NCI-H1105 treated with DMSO at 0.1 percent for 48 hours (cell line): ENCODE data around the gene MT1M.
"Not testable (repeated sequence)": the region's sequence is repeated elsewhere in the genome, so short reads cannot be mapped to it uniquely, and the experiment has no call there.

ENCODE experiments used
- DNase-seq: peaks from one replicate; lab custom pipeline; 2025; lab: John Stamatoyannopoulos, UW

Gene MT1M

DNA sequence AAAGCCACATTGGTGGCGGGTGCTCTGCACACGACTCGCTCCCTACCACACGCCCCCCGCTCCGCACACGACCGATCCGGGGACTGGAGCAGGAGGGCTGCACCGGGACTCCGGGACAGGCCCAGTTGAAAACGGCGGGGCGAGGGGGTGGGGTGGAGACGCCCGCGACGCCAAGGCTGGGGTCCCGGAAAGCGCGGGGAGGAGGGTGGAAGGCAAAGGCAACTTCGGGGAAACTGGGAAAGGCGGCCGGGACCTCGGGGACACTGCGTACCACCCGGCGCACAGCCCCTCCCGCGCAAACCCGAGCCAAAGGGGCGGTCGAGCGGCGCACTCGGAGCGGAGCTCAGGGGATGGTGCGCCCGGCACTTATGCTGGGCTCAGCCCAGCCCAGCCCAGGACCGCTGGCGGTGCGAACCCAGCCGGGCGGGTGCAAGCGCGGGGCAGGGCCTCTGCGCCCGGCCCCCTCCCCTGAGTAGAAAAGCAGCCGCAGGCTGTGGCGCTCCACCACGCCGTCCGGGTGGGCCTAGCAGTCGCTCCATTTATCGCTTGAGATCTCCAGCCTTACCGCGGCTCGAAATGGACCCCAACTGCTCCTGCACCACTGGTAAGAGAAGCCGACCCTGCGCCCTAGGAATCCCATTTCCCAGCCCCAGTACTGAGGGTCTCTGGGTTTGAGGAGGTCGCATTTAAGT is at the start of gene MT1M:
MT1M (plus strand) TSS at position 504 of the 692 bp plus-strand sequence; CDS start at position 577, 73 bp downstream.
- no peak for DNase-seq

DNA sequence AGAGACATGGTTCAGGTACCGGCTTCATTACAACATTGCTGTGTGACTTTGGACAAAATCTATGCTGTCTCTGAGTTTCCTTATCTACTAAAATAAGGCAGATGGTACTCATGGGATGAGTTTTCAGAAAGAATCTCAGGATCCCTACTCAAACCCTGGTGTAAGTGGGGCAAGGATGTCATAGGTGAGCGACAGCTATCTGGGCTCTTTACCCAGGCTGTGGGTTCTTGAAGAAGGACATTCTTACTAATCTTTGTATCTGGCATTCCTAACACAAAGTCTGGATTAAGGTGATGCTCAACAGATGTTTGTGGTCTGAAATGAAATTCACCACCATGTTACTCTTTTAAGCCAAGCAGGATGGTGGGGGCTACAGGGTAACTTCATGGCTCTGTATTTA is 49.5 kb upstream of the MT1M start:
- DNase-seq: not testable (repeated sequence)

DNA sequence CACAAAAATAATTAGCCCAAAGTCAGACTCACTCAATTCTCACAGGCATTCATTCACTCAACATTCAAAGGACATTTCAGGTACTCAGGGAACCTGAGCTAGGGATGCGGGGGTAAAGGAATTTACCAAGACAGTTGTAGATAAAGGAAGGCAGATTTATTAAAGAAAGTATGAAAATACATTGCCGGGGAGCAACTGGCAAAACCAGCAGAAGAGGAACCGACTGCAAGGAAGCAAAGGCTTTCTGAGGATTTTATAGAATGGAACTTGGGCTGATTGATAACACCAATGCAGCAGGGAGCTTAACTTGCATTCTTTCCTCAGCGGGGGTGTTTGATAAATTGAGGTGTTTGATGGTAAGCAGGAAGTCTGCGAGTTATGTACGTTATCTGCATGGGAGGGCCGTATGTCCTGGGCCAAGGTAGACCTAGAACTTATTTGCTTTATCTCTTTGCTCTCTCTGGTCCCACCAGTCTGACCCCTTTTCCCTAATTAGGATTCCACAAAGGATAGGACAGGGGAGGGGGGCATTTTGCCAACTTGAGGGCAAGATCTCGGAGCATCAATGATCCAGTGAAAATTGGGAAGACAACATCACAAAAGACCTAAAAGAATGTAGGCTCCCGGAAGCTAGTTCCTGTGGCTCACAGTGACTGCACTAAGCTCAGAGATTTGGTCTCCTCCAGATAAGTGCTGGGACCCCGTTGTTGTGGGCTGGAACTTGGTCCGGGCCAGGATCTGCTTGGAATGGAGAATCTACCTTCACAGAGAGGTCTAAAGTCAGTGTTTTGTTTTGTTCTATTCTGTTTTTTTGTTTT is 48.9 kb upstream of the MT1M start:
- no peak for DNase-seq

DNA sequence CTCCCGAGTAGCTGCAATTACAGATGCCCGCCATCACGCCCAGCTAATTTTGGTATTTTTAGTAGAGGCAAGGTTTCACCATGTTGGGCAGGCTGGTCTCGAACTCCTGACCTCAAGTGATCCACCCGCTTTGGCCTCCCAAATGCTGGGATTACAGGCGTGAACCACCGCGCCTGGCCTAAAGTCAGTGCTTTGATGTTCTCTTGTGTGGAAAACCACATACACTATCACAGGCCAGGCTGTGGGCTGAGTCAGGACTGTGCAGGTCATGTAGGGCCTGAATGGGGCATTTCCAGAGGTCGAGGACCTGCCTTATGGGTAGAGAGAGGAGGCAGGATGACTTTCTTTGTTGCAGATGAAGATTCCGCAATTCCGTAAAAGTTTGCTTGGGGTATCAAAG is 48.2 kb upstream of the MT1M start:
- DNase-seq: no peak

DNA sequence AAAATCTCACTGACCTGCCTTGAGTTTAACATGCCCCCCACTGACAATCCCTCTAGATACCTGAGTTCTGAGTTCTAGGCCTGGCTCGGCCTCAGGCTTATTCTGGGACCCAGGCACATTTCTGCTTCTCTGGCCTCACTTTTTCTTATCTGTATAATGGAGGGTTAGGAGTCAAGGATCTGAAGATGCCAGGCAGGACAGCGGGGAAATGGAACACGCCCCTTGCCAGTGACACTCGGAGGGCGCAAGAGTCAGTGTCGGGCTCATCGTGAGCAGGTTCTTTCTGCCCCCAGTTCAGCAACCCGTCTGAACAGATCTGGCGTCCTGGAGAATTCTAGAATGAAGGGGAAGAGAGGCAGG is 43.7 kb upstream of the MT1M start:
- DNase-seq: no peak

DNA sequence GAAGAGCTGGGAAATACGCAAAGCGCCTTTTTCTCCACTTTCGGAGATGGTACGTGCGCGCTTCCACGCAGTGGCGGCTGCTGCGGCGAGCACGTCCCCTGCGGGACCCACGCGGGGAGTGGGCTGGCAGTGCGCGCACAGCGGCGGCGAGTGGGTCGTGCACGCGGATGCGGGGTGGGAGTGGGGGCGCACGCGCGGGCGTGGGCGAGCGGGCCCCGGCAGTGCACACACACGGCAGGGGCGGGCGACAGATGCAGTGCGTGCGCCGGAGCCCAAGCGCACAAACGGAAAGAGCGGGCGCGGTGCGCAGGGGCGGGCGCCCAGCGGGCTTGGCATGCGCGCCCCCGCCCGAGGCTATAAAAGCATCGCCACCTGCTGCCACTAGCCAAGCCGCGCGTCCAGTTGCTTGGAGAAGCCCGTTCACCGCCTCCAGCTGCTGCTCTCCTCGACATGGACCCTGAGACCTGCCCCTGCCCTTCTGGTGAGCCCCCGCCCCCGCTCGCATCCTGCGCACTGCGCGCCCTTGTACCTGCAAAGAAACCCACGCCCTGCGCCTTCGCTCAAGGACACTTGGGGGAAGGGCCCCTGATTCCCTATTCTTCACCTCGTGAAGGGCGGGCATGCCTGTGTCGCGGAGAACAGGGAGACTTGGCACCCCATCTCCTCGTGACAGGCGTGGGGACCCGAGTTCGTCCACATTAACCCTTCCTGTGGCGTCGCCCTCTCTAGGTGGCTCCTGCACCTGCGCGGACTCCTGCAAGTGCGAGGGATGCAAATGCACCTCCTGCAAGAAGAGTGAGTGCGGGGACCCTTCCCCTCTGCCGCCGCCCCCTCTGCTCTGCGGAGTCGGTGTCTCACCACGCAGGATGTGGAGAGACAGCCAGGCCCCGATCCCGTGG is 43.1 kb upstream of the MT1M start, which contains the start of gene MT3:
MT3 (plus strand) TSS at position 388 of the 899 bp plus-strand sequence; CDS start at position 451, 63 bp downstream.
- peak; percentile 77 for DNase-seq

DNA sequence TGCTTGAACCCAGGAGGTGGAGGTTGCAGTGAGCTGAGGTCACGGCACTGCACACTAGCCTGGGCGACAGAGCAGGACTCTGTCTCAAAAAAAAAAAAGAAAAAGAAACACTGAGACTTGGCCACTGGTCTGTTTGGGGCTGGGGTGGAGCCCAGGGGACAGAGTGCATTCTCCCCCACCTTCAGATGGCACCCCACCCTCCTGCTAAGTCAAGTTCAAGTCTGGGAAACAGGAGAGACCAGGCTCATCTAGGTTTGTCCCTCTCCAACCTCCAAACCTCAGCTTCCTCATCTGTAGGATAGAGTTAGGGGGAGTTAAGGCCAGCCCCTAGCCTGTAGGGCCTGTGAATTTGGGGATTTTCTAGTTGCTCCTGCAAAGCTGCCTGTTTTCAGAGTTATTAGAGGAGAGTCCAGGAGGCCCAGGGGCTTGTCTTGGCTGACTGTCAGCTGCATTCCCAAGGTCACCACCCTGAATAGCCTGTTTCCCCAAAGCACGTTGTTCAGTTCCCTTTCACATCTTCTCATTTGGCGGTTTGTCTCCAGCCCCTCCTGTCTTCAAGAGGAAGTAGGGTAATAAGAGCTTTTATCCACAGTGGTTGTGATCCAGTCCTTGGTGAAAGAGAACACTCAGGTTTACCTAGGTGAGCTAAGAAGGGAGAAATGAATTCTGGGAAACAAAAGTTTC is 40.9 kb upstream of the MT1M start:
- DNase-seq: no peak

DNA sequence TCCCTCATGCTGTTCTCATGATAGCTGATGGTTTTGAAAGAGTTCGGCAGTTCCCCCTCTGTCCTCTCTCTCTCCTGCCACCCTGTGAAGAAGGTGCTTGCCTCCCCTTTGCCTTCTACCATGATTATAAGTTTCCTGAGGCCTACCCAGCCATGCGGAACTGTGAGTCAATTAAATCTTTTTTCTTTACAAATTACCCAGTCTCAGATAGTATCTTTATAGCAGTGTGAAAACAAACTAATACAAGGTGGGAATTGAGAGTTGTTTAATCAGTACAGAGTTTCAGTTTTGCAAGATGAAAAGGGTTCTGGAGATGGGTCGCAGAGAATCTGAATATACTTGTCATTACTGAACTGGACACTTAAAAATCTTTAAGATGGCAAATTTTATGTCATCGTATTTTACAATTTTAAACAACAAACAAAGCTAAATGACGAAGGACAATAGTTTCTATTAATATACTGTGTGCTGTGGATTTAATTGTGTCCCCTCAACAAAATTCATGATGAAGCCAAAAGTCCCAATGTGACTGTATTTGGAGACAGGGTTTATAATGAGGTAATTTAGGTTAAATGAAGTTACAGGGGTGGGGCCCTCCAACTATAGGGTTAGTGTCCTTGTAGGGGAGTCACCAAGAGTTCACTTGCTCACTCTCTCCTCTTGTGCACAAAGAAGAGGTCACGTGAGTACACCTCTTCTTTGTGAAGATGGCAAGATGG is 38.7 kb upstream of the MT1M start:
- DNase-seq: no peak

DNA sequence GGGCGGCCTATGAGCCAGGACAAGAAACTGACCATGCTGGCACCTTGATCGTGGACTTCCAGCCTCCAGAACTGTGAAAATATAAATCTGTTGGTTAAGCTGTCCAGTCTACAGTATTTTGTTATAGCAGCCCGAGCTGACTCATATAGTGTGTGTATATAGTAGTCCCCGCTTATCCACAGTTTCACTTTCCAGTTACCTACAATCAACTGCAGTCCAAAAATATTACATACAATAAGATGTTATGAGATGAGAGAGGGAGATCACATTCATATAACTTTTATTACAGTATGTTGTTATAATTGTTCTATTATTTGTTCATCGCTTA is 38.2 kb upstream of the MT1M start:
- DNase-seq: no peak

DNA sequence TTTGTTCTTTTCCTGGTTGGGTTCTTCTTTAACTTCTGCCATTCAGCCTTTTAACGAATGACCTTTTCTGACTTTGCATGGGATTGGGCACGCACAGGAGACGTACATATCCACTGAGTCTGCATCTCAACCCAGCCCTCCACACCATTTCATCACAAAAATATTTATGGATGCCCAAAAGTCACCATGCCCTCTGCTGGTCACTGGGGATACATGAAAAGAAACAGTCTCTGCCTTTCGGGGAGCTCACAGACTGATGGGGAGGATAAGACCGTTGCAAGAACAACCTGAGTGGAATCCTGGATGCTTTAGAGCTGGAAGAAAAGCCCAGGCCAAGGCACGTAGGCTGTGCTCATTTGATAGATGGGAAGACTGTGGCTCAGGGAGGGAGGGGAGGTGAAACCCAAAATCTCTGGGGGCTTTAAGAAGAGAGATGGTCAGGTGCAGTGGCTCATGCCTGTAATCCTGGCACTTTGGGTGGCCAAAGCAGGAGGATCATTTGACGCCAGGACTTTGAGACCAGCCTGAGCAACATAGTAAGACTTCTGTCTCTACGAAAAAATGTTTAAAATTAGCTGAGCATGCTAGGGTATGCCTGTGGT is 32.0 kb upstream of the MT1M start:
- DNase-seq: peak; percentile 54

DNA sequence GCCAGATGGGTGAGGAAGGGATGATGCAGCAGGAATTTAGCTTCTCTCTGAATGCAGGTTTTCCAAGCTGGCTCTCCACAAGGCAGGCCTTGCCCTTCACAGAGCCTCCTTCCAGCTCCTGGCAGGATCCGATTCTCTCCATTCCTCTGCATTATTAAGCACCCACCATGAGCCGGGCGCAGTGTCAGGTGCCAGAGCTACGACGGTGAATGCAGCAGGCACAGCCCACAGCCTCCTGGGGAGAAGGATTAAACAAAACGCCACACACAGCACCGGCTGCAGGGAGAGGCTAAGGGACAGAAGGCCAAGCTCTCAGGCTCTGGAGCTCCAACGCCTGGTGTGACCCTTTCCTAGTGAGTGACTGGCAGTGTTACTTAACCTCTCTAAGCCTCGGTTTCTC is 31.1 kb upstream of the MT1M start:
- no peak for DNase-seq

DNA sequence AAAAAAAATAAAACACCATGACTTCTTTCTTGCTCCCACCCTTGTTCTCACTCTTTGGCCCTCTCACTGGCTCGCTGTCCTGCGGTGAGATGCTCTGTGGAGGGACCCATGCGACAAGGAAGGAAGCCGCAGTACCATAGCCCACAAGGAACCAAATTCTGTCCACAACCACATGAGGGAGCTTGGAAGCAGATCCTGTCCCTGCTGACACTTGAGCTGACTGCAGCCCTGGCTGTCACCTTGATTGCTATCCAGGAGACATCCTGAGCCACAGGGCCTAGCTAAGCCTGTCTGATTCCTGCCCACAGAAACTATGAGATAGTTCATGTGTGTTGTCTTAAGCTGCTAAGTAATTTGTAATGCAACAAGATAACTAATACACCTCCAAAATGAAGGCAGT is 28.9 kb upstream of the MT1M start:
- no peak for DNase-seq

DNA sequence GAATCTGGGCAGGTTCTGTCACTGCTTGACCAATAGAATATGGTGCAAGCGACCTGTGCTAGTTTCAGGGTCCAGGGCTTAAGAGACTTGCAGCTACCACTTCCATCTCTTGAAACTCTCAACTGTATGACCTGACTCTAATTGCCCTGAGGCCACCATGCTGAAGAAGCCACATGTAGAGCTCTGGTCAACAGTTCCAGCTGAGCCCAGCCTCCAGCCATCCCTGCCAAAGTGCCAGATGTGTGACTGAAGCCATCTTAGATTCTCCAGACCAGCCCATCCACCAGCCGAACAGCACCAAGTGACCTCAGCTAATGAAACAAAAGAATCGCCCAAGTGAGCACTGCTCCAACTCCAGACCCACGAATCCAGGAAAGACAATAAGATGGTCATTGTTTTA is 27.5 kb upstream of the MT1M start:
- no peak for DNase-seq

DNA sequence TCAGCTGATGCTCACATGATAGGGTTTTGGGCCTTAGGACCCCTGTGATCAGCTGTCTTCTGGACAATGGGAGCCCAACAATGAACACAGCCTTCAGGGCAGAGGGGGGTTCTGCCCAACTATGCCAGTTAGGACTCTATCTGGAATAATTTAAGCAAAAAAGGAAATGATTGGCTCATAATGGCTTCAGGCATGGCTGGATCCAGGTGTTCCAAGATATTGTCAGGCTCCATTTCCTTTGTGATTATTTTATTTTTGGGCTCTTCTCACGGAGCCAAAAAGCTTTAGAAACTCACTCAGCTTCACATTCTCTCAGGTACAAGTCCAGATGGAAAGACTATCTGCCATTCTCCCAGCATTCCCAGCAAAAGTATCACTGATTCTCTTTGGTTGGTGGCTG is 27.0 kb upstream of the MT1M start:
- DNase-seq: no peak

DNA sequence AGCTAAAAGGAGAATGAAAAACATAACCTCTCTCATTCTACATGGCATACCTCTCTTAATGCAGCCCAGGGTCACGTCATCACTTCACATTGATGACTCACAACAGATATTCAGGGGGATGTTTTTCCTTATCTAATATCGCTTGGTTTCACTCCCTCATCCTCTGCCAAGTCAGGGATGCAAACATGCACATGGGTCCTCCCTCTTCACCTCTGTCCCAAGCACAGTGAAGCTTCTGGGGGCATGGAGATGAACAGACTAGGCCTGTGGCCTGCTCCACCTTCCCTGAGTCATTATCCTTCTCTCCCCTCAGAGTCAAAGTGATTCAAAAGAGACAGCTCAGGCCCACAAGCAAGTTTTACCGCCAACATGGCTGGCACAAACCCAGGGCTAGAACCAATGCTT is 26.4 kb upstream of the MT1M start:
- DNase-seq: no peak

DNA sequence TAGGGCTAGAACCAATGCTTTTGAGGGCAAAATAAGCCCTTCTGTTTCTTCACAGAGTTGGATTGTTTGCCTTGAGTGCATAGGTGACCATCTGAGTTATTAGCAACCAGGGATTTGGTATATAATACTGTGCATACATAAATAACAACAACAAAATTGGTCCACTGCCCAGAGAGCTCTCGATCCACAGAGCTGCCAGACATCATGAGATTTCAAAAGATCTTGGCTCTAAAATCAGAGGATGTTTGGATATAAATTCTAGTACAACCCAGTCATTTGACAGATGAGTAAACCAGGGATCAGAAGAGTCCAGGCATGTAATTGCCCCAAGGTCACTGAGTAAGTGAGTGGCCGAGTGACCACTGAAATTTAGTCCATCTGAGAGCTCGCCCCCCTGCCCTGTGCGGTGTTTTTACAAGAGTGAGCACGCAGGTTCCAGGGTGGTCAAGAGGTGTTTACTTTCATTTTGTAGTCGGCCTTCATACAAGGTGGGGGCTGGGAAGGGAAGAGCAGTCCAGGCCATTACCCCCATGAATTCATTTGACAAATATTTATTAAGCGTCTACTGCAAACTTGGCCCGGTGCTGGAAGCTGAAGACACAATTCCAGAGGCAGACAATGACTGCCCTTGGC is 25.9 kb upstream of the MT1M start:
- DNase-seq: no peak

DNA sequence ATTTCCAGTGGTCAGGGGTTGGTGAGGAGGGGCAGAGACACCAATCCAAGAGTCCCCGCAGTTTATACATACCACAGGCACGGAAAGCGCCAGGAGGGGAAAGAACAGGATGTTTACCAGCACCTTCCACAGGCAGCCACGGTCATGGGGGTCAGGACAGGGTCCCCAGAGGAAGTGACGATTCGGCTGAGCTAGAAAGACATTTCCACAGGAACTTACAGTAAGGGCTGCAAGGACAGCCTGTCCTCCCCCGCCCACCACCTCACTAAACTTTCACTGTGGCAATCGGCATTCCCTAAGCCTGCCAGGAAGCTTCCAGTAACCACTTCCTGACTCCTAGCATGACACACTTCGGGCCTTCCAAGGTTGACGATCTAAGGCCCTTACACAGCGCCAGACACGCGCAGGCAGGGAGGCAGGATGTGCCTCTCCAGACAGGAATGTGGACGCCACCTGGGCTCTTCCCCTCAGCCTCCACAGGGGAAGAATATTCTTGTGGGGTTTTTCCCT is 25.3 kb upstream of the MT1M start:
- no peak for DNase-seq

DNA sequence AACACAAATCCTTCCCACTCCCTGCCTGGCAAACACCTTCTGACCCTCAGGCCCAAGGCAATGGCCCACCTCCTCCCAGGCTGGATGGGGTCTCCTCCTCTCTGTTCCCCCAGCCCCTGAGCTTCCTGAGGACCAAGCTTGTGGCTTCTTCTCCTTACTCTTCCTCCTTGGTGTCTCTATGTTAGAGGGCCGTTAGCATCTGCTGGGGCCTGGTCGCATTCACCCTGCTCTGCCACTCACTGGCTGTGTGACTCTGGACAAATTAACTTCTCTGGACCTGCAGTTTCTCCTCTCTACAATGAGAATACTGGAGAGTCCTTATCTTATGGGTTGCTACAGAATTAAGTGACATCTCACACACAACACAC is 24.8 kb upstream of the MT1M start:
- no peak for DNase-seq

DNA sequence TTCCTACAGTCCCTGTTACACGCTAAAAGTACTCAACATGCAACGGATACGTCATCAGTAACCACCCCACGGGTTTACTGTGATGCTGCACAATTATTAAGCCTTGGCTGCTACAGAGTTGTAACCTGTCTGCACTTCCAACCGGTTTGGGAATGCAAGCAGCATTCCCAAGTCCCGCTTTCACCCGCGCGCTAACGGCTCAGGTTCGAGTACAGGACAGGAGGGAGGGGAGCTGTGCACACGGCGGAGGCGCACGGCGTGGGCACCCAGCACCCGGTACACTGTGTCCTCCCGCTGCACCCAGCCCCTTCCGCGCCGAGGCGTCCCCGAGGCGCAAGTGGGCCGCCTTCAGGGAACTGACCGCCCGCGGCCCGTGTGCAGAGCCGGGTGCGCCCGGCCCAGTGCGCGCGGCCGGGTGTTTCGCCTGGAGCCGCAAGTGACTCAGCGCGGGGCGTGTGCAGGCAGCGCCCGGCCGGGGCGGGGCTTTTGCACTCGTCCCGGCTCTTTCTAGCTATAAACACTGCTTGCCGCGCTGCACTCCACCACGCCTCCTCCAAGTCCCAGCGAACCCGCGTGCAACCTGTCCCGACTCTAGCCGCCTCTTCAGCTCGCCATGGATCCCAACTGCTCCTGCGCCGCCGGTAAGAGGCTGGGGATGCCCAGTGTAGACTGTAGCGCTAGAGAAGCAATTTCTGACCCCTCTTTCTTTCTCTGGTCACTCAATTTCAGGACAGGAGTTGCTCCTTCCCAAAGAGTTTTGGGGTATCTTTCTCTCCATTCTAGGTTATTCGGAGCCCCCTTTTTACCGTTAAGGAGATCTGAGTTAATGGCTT is 24.2 kb upstream of the MT1M start, which contains the start of gene MT2A:
MT2A (plus strand) TSS at position 542 of the 833 bp plus-strand sequence; CDS start at position 614, 72 bp downstream.
- peak; percentile 96 for DNase-seq
